ENCODE data around the gene RPL26. TPM values are rescaled to one million over a fixed set of nuclear protein-coding genes. Genes with fewer than 3 reads are reported as not detected.
"Not testable (repeated sequence)": the region's sequence is repeated elsewhere in the genome, so short reads cannot be mapped to it uniquely, and the experiment has no call there.

Gene RPL26
- total RNA-seq, 2 donors from 2014 or later, result 1,223 to 1,367 TPM

- Histone ChIP-seq H3K27ac (no peak overlapping the region), H3K9me3 (no peaks in the 10 kb centered on the region), H3K9ac (ENCODE audit: low read depth in 2 of 2, low read length in 2 of 2) (no peak overlapping the region), H3K36me3 (no peaks in the 10 kb centered on the region), H3K4me1 (no peaks in the 10 kb centered on the region), H3K4me3 (no peak overlapping the region), H3K27me3 (no peaks in the 10 kb centered on the region)
- no peak for DNase-seq
- intact Hi-C loops (cut with DNase I), result no loop called here
- TF ChIP-seq, protein P1, sequence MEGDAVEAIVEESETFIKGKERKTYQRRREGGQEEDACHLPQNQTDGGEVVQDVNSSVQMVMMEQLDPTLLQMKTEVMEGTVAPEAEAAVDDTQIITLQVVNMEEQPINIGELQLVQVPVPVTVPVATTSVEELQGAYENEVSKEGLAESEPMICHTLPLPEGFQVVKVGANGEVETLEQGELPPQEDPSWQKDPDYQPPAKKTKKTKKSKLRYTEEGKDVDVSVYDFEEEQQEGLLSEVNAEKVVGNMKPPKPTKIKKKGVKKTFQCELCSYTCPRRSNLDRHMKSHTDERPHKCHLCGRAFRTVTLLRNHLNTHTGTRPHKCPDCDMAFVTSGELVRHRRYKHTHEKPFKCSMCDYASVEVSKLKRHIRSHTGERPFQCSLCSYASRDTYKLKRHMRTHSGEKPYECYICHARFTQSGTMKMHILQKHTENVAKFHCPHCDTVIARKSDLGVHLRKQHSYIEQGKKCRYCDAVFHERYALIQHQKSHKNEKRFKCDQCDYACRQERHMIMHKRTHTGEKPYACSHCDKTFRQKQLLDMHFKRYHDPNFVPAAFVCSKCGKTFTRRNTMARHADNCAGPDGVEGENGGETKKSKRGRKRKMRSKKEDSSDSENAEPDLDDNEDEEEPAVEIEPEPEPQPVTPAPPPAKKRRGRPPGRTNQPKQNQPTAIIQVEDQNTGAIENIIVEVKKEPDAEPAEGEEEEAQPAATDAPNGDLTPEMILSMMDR (IDR thresholded peaks at IDR 0.05), result no peak
These were observed 28.8 kb downstream of the RPL26 start for GRCh38 chr17:8354236-8354635.

GRCh38 chr17:8353736-8354135 lies 29.3 kb downstream of the RPL26 start:
- DNase-seq, result no peak
- intact Hi-C loops (cut with DNase I), result no loop called here
- no peak overlapping the region for H3K4me3 ChIP-seq
- no peaks in the 10 kb centered on the region for H3K27me3 ChIP-seq
- no peaks in the 10 kb centered on the region for H3K9me3 ChIP-seq
- TF ChIP-seq, protein P1 (IDR thresholded peaks at IDR 0.05), result no peak
- H3K27ac ChIP-seq, result no peak overlapping the region
- no peaks in the 10 kb centered on the region for H3K36me3 ChIP-seq
- no peaks in the 10 kb centered on the region for H3K4me1 ChIP-seq
- H3K9ac ChIP-seq (ENCODE audit: low read depth in 2 of 2, low read length in 2 of 2), result no peak overlapping the region

GRCh38 chr17:8350339-8350738 lies 32.7 kb downstream of the RPL26 start:
- no peak overlapping the region for H3K4me3 ChIP-seq
- intact Hi-C loops (cut with DNase I), result no loop called here
- no peaks in the 10 kb centered on the region for H3K27me3 ChIP-seq

DNA sequence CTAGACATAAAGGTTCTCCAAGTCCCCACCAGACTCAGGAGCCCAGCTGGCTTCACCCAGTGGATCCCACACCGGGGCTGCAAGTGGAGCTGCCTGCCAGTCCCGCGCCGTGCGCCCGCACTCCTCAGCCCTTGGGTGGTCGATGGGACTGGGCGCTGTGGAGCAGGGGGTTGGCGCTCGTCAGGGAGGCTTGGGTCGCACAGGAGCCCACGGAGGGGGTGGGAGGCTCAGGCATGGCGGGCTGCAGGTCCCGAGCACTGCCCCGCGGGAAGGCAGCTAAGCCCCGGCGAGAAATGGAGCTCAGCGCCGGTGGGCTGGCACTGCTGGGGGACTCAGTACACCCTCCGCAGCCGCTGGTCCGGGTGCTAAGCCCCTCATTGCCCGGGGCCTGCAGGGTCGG lies 36.0 kb downstream of the RPL26 start:
- intact Hi-C loops (cut with DNase I); H3K4me1 ChIP-seq; H3K27ac ChIP-seq; H3K27me3 ChIP-seq; H3K4me3 ChIP-seq; DNase-seq; H3K9me3 ChIP-seq; H3K36me3 ChIP-seq; H3K9ac ChIP-seq (ENCODE audit: low read depth in 2 of 2, low read length in 2 of 2): not testable (repeated sequence)

More at GRCh38 chr17:8350339-8350738, 32.7 kb downstream of the RPL26 start:
- no peak for DNase-seq
- no peak overlapping the region for H3K27ac ChIP-seq
- no peak overlapping the region for H3K9ac ChIP-seq (ENCODE audit: low read depth in 2 of 2, low read length in 2 of 2)
- no peaks in the 10 kb centered on the region for H3K9me3 ChIP-seq
- H3K4me1 ChIP-seq, result no peaks in the 10 kb centered on the region
- TF ChIP-seq, protein P1 (IDR thresholded peaks at IDR 0.05), result no peak
- no peaks in the 10 kb centered on the region for H3K36me3 ChIP-seq

DNA sequence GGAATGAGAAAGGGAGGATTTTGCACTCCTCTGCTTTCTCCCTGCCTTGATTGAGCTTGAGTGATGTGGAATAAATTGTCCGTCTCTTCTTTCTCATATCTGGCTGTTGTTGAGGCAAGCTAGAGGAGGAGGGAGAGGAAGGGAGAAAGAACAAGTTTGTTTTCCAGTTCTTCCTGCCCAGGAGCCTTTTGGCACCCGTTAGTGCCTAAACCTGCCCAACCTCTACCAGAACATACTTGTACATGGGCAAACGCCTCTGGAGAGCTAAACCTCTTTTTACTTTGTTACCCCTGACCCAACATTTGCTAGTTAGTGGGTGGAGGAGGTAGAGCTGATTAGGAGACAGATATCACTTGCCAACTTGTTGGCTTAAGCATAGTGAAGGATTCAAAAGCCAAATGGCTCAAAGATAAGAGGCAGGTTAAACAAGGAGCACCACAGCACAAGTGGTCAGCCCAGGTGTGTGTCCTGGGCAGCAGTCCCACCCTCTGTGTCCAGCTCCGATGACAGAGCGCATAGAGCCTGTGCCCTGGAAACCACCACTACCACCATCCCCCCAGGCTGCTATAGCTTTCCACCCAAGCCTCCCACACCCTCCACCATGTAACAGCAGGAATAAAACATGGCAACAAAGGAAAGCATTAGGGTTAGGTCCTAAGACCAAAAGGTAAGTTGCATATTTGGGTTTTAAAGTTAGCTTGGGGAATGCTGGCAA lies 36.9 kb downstream of the RPL26 start:
- Histone ChIP-seq H3K36me3 (no peaks in the 10 kb centered on the region), H3K4me3 (no peak overlapping the region), H3K27me3 (no peaks in the 10 kb centered on the region), H3K4me1 (no peaks in the 10 kb centered on the region), H3K9me3 (no peaks in the 10 kb centered on the region), H3K9ac (ENCODE audit: low read depth in 2 of 2, low read length in 2 of 2) (no peak overlapping the region), H3K27ac (no peak overlapping the region)
- DNase-seq, result no peak
- TF ChIP-seq, protein P1 (IDR thresholded peaks at IDR 0.05), result no peak
- intact Hi-C loops (cut with DNase I), result no loop called here

DNA sequence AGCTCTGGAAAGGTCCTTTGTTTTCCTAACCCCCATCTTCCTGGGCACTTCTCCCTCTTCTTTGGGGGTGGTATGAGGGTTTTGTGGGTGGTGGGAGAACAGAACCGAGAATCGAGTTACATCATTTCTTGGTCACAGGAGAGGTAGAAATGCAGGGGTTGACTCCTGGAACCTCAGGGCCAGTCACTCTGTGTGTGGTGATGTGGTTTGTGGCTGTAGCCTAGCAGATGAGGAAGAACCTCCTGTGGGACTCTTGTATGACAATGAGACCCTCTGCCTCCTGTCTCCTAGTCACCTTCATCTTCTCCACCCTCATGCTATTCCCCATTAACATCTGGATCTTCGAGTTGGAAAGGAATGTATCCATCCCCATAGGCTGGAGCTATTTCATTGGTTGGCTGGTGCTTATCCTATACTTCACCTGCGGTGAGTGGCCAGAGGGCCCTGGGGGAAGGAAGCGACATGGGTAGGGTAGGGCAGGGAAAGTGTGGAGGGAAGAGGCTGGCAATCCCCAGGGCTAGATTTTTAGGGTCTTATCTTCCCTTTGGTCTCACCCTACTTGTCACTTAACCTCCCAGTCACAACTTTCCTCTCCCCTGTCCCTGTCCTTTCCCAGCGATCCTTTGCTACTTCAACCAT lies 37.8 kb downstream of the RPL26 start:
- intact Hi-C loops (cut with DNase I), result no loop called here
- no peak overlapping the region for H3K27ac ChIP-seq
- H3K36me3 ChIP-seq, result no peaks in the 10 kb centered on the region
- no peak overlapping the region for H3K9ac ChIP-seq (ENCODE audit: low read depth in 2 of 2, low read length in 2 of 2)
- no peak for DNase-seq
- H3K9me3 ChIP-seq, result no peaks in the 10 kb centered on the region
- no peak overlapping the region for H3K4me3 ChIP-seq
- TF ChIP-seq, protein P1 (IDR thresholded peaks at IDR 0.05), result no peak
- H3K27me3 ChIP-seq, result no peaks in the 10 kb centered on the region
- H3K4me1 ChIP-seq, result no peaks in the 10 kb centered on the region
